Thyroid gland (tissue), 4 donors: ENCODE measurements around the gene NPSR1. TPM values are rescaled to one million over a fixed set of nuclear protein-coding genes. Genes with fewer than 3 reads are reported as not detected.

Experiments
- DNase-seq, 2 donors: peaks; one replicate each; pipeline ENCODE4 v3.0.0-alpha.2; 2019
- H3K27ac ChIP-seq, 3 donors: fragments of 200-600 bp; sonication (generic); 1 replicate in 2 of 3; 2 replicates in 1 of 3; pipeline ENCODE4 v1.5.1; 2016 to 2019; ENCODE audit warnings: mild to moderate bottlenecking in 1 of 3, moderate library complexity in 1 of 3
- H3K27me3 ChIP-seq: fragments of 200-600 bp; sonication (generic); one replicate; pipeline ENCODE4 v1.5.1; 2019
- H3K36me3 ChIP-seq, 2 donors: fragments of 200-600 bp; sonication (generic); one replicate each; pipeline ENCODE4 v1.5.1; 2016 to 2019
- H3K4me1 ChIP-seq, 2 donors: fragments of 200-600 bp; sonication (generic); one replicate each; pipeline ENCODE4 v1.5.1; 2017 to 2019
- H3K4me3 ChIP-seq, 3 donors: fragments of 200-600 bp; sonication (generic); replicated peaks in 1 of 3; 1 replicate in 2 of 3; 2 replicates in 1 of 3; pipeline ENCODE4 v1.5.1; 2016; ENCODE audit warnings: mild to moderate bottlenecking in 1 of 3
- H3K9me3 ChIP-seq: fragments of 200-600 bp; sonication (generic); one replicate; pipeline ENCODE4 v1.5.1; 2017
- POLR2A ChIP-seq, 2 donors: fragments of 450-650 bp; IDR thresholded peaks; one replicate each; pipeline ENCODE4 v1.6.1; 2017; ENCODE audit warnings: antibody characterized with exemption in 2 of 2, mild to moderate bottlenecking in 2 of 2, moderate library complexity in 1 of 2
- WGBS, 2 donors: methylation state at CpG; one replicate each; pipeline ENCODE4 v1.1.5; 2017; 5-methylcytosine and 5-hydroxymethylcytosine counted together
- intact Hi-C: fragments of 100-400 bp; cut with DNase I; formaldehyde crosslinking; loops from one replicate; pipeline ENCODE4 v1.15.1; 2023
- total RNA-seq, 4 donors: library from RNA; depleted of rRNA; stranded (reverse); fragments of >200 nt; gene quantifications; one replicate each; pipeline ENCODE4 v1.2.3, GENCODE V29; 2016
- TF ChIP-seq, protein P1 (sequence below), 6 experiments: fragments of 200-600 bp in 3 of 6; fragments of 450-650 bp in 3 of 6; sonication (generic) in 3 of 6; IDR thresholded peaks; one replicate each; pipeline ENCODE4 v1.5.1; 2016 to 2019; ENCODE audit warnings: antibody characterized with exemption in 6 of 6, mild to moderate bottlenecking in 2 of 6, inconsistent platforms in 1 of 6, moderate library complexity in 1 of 6

Gene NPSR1
- total RNA-seq, 4 donors from 2014 or later = not detected

DNA sequence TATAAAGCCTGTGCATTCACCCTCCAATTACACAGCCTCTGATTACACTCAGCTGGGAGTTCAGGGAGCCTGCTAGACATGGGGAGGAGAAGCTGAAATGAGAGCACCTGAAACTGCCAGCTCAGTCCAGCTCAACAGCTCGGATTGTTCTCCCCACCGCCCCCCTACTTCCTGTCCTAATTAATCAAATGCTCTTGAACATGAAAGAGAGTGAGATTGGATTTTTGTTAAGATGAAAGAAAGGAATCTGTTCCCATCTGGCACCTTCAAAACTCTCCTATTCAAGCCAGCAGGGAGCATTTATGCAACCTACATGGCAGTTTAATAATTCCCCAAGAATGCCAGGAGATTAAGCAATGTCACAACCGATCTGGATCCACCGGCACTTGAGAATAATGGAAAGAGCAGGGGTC lies 98.0 kb downstream of the NPSR1 start:
- H3K4me3 ChIP-seq = no peak overlapping the region
- H3K27me3 ChIP-seq = no peaks in the 10 kb centered on the region
- no peaks in the 10 kb centered on the region for H3K9me3 ChIP-seq
- DNase-seq = no peak
- intact Hi-C loops = no loop called here
- TF ChIP-seq, protein P1, sequence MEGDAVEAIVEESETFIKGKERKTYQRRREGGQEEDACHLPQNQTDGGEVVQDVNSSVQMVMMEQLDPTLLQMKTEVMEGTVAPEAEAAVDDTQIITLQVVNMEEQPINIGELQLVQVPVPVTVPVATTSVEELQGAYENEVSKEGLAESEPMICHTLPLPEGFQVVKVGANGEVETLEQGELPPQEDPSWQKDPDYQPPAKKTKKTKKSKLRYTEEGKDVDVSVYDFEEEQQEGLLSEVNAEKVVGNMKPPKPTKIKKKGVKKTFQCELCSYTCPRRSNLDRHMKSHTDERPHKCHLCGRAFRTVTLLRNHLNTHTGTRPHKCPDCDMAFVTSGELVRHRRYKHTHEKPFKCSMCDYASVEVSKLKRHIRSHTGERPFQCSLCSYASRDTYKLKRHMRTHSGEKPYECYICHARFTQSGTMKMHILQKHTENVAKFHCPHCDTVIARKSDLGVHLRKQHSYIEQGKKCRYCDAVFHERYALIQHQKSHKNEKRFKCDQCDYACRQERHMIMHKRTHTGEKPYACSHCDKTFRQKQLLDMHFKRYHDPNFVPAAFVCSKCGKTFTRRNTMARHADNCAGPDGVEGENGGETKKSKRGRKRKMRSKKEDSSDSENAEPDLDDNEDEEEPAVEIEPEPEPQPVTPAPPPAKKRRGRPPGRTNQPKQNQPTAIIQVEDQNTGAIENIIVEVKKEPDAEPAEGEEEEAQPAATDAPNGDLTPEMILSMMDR (IDR thresholded peaks at IDR 0.05) = no peak
- TF ChIP-seq POLR2A (IDR thresholded peaks at IDR 0.05) = no peak
- WGBS, 2 donors = 47 to 52% methylated on average over 4 of the region's 4 CpGs
- H3K27ac ChIP-seq = no peak overlapping the region
- no peaks in the 10 kb centered on the region for H3K36me3 ChIP-seq
- H3K4me1 ChIP-seq = no peaks in the 10 kb centered on the region

DNA sequence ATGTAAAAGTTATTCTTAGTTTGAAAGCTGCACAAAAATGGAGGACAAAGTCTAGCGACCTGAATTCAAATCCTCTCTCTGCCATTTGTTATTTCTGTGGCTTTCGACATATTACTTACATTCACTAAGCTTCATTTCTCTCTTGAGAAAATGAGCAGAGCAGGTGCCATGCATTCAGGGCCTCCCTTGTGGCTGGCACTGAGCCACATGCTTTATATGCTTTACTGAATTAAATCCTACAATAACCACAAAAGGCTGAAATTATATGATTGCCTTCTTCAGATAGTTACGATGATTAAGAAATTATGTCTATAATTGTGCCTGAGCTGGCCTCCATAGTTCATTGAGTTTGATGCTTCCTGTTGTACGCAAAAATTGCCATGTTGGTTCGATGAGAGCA lies 98.7 kb downstream of the NPSR1 start:
- 93 to 95% methylated on average over 5 of the region's 5 CpGs for WGBS, 2 donors
- TF ChIP-seq, protein P1 (IDR thresholded peaks at IDR 0.05) = no peak
- TF ChIP-seq POLR2A (IDR thresholded peaks at IDR 0.05) = no peak
- Histone ChIP-seq H3K27me3 (no peaks in the 10 kb centered on the region), H3K9me3 (no peaks in the 10 kb centered on the region), H3K27ac (no peak overlapping the region), H3K36me3 (no peaks in the 10 kb centered on the region), H3K4me1 (no peaks in the 10 kb centered on the region), H3K4me3 (no peak overlapping the region)
- intact Hi-C loops = no loop called here
- DNase-seq = no peak

DNA sequence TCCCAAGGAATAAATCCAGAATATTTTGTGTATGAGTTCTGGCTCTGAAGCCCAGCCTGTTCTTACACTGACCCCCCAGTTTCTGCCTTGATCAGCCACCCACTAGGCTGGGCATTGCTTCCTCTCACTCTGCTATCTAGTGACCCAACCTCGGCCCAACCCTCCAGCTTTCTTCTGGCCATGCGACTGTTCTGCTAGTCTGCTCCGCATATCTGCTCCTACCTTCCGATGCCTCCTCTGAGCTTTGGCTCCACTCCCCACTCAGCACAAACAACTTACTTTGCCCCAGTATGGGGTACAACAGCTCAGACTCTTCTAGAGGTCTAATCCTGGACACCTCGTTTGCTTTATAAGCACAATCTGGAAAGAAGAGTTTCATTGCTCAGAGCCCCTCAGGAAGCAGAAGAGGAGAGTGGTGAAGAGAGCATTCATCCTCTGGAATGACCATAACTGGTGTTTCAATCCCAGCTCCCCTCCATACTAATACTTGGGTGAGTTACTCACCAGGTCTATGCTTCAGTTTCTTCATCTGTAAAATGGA lies 99.6 kb downstream of the NPSR1 start:
- 81 to 88% methylated on average over 5 of the region's 5 CpGs for WGBS, 2 donors
- intact Hi-C loops = no loop called here
- no peak overlapping the region for H3K27ac ChIP-seq
- no peaks in the 10 kb centered on the region for H3K4me1 ChIP-seq
- no peaks in the 10 kb centered on the region for H3K36me3 ChIP-seq
- H3K4me3 ChIP-seq = no peak overlapping the region
- TF ChIP-seq POLR2A (IDR thresholded peaks at IDR 0.05) = no peak
- TF ChIP-seq, protein P1 (IDR thresholded peaks at IDR 0.05) = no peak
- no peak for DNase-seq
- H3K9me3 ChIP-seq = no peaks in the 10 kb centered on the region
- H3K27me3 ChIP-seq = no peaks in the 10 kb centered on the region

DNA sequence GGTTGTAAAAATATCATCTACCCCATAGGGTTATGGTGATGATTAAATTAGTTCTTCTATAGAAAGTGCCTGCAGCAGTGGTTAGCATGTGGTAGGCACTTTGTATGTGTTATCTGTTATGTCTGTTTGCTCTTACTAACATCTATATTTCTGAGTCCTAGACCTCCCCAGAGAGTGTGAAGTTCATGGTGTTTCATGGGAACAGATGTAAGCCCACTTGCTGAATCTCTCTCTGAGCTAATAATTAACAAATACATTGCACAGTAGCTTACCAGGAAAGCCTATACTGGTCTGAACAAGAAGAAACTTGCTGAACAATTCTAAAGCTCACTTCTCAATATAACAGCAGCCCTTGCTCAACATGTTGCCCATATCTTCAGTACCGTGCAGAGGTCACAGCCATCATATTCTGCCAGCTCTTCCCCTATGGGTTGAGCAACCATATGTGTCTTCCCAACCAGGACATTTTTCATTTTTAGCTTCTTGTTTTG lies 100.1 kb downstream of the NPSR1 start:
- Histone ChIP-seq H3K27ac (no peak overlapping the region), H3K4me1 (no peaks in the 10 kb centered on the region), H3K27me3 (no peaks in the 10 kb centered on the region), H3K4me3 (no peak overlapping the region), H3K36me3 (no peaks in the 10 kb centered on the region), H3K9me3 (no peaks in the 10 kb centered on the region)
- WGBS, 2 donors = 84 to 92% methylated on average over 1 of the region's 1 CpG
- DNase-seq = no peak
- intact Hi-C loops = no loop called here
- TF ChIP-seq, protein P1 (IDR thresholded peaks at IDR 0.05) = no peak
- no peak for TF ChIP-seq POLR2A (IDR thresholded peaks at IDR 0.05)

DNA sequence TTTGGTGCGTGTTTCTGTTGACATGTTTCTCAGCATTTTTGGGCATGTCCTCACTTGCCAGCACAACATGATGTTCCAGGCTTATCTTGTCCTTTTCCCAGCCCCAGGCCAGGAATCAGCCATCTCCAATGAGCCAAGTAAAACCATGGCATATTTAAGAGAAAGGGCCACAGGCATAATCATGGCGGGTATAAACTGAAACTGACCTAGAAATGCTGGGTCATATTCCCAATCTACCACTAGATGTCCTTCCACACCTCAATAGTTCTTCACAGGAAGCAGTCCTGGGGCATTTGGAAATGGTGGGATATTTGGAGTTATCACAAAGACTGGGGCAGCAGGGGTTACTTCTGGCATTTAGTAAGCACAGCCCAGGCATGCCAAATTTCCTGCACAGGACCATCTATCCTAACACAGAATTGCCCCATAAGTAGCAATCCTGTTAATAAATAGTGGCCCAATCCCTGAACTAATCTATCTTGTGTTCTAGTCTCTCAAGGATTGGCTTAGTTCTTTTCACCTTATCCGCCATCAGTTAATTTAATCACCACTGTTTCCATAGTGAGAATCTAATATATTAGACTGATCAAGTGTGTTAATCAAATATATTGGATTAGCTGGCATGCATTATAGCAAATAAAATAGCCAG lies 101.6 kb downstream of the NPSR1 start:
- 81% methylated on average over 3 of the region's 3 CpGs for WGBS, 2 donors
- Histone ChIP-seq H3K4me3 (no peak overlapping the region), H3K9me3 (no peaks in the 10 kb centered on the region), H3K36me3 (no peaks in the 10 kb centered on the region), H3K4me1 (no peaks in the 10 kb centered on the region), H3K27me3 (no peaks in the 10 kb centered on the region), H3K27ac (no peak overlapping the region)
- TF ChIP-seq, protein P1 (IDR thresholded peaks at IDR 0.05) = peak in 1 of 6 experiments; percentile 26
- no peak for TF ChIP-seq POLR2A (IDR thresholded peaks at IDR 0.05)
- DNase-seq = no peak
- intact Hi-C loops = no loop called here
